ENCODE measurements around the gene BACE2. TPM values are rescaled to one million over a fixed set of nuclear protein-coding genes. Genes with fewer than 3 reads are reported as not detected.

The BACE2 gene
- total RNA-seq, 1 experiment from 2014 or later: 23.2 TPM

DNA sequence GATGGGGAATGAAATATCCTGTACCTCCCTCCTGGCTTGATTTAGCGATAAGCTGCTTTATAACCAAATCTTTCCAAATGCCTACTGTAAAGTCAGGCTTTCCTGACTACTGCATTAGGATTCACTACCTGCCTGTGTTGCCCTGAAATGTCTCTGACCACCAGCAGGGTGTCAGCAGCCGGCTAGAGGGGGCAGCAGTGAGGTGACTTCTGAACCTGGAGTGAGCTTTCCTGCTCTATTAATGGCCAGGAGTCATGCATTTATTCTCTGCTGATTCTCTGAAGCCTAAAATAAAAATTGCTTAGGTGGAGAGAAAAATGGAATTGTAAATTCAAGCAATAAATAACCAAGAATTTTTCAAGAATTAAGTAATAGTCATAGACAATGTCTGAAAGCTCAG is 2.5 kb downstream of the BACE2 start:
- H3K9me3 ChIP-seq (ENCODE audit: control insufficient read depth in 1 of 2, insufficient read depth in 1 of 2, low read depth in 1 of 2, low read length in 2 of 2): no peaks in the 10 kb centered on the region
- no peak overlapping the region for H3K9ac ChIP-seq (ENCODE audit: low read length)
- DNase-seq (ENCODE audit: low read depth, low spot score) (no peak), ATAC-seq (peak; percentile 65)
- H3K79me2 ChIP-seq (ENCODE audit: insufficient read depth, low read length): peaks cover 38% of the 10 kb centered on the region; the same call in 1 of the 2 replicates
- BruUV-seq (replicated peaks): no TSS peak
- no peak overlapping the region for H3K4me3 ChIP-seq (replicated peaks in 1 of 2; ENCODE audit: low read depth in 1 of 2, low read length in 2 of 2)
- no peaks in the 10 kb centered on the region for H3K27me3 ChIP-seq (ENCODE audit: insufficient read depth, low read length)
- no peak overlapping the region for H2AFZ ChIP-seq (ENCODE audit: low read depth, low read length, poor library complexity, severe bottlenecking)
- TF ChIP-seq ELF1 (IDR thresholded peaks at IDR 0.05; ENCODE audit: borderline replicate concordance, low read depth) (no peak), RAD21 (IDR thresholded peaks at IDR 0.05; ENCODE audit: low read depth) (peak; percentile 35), EZH2 (IDR thresholded peaks at IDR 0.05) (no peak), CTCF (IDR thresholded peaks at IDR 0.05 in 2 of 3, conservative IDR thresholded peaks at IDR 0.05 in 1 of 3; ENCODE audit: borderline replicate concordance in 1 of 3, insufficient read depth in 1 of 3, low read depth in 2 of 3, low read length in 2 of 3) (peak; percentile 46 to 94 (median 88); a peak in 5 of 6 replicates)
- TF ChIP-seq, protein P1, sequence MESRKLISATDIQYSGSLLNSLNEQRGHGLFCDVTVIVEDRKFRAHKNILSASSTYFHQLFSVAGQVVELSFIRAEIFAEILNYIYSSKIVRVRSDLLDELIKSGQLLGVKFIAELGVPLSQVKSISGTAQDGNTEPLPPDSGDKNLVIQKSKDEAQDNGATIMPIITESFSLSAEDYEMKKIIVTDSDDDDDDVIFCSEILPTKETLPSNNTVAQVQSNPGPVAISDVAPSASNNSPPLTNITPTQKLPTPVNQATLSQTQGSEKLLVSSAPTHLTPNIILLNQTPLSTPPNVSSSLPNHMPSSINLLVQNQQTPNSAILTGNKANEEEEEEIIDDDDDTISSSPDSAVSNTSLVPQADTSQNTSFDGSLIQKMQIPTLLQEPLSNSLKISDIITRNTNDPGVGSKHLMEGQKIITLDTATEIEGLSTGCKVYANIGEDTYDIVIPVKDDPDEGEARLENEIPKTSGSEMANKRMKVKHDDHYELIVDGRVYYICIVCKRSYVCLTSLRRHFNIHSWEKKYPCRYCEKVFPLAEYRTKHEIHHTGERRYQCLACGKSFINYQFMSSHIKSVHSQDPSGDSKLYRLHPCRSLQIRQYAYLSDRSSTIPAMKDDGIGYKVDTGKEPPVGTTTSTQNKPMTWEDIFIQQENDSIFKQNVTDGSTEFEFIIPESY (IDR thresholded peaks at IDR 0.05; ENCODE audit: extremely low read depth, insufficient replicate concordance, low read length): no peak
- ChIA-PET RAD21 (ENCODE audit: low non-redundant PET in 1 of 2, low total read pairs in 2 of 2, uncharacterized antibody in 2 of 2, unreplicated experiment in 2 of 2) (interaction anchor here in 1 of 2 experiments (1.1 kb wide), 1 partner anchor 113 kb away, joined by 4 read pairs; no protein-coding TSS in a partner anchor), POLR2A (no interaction called here), CTCF (interaction anchor here (0.9 to 1.6 kb wide), 5 partner anchors 11 to 113 kb away, joined by 3 to 8 read pairs (median 3); no protein-coding TSS in a partner anchor)
- H3K27ac ChIP-seq (ENCODE audit: low read depth, low read length): no peak overlapping the region
- H3K4me1 ChIP-seq (ENCODE audit: control insufficient read depth in 1 of 2, insufficient read depth in 2 of 2, low read length in 2 of 2): peaks cover 7 to 24% of the 10 kb centered on the region in 2 experiments; a peak in 3 of 4 replicates
- H3K4me2 ChIP-seq (ENCODE audit: low read length): no peak overlapping the region; the same call in 1 of the 2 replicates
- no peaks in the 10 kb centered on the region for H3K36me3 ChIP-seq (ENCODE audit: control insufficient read depth in 1 of 2, insufficient read depth in 2 of 2, low read length in 2 of 2)
- H3K9me2 ChIP-seq (ENCODE audit: insufficient read depth): no peaks in the 10 kb centered on the region
- no peaks in the 10 kb centered on the region; the same call in 1 of the 2 replicates for H4K20me1 ChIP-seq (ENCODE audit: insufficient read depth)
- intact Hi-C loops (cut with micrococcal nuclease): no loop called here

Measured in HCT116 (cell line).